Lung (tissue), 12 donors: ENCODE data around the gene VEGFB. TPM values are rescaled to one million over a fixed set of nuclear protein-coding genes. Genes with fewer than 3 reads are reported as not detected.

ENCODE experiments used
- ATAC-seq: fragments of 200-7000 bp; cut with Tn5 transposase; one replicate; pipeline ENCODE4 v1.9.1; 2020; ENCODE audit warnings: moderate number of reproducible peaks; ENCODE audit not compliant: insufficient read depth, low FRiP score
- DNase-seq, 3 donors: peaks; one replicate each; pipeline ENCODE4 v3.0.0-alpha.2; 2013 to 2017
- H3K27ac ChIP-seq, 2 donors: one replicate each; pipeline ENCODE4 v1.5.1; 2013; ENCODE audit warnings: mild to moderate bottlenecking in 2 of 2, moderate library complexity in 2 of 2, control low read depth in 1 of 2, inconsistent platforms in 1 of 2, low read depth in 1 of 2, low read length in 1 of 2
- H3K27me3 ChIP-seq, 3 donors: one replicate each; pipeline ENCODE4 v1.5.1; 2013; ENCODE audit warnings: low read length in 2 of 3; ENCODE audit not compliant: control insufficient read depth in 3 of 3, insufficient read depth in 3 of 3
- H3K36me3 ChIP-seq, 4 donors: one replicate each; pipeline ENCODE4 v1.5.1; 2013; ENCODE audit warnings: low read length in 4 of 4, mild to moderate bottlenecking in 1 of 4, moderate library complexity in 1 of 4; ENCODE audit not compliant: control insufficient read depth in 4 of 4, insufficient read depth in 4 of 4
- H3K4me1 ChIP-seq, 5 donors: one replicate each; pipeline ENCODE4 v1.5.1; 2013; ENCODE audit warnings: low read length in 5 of 5, mild to moderate bottlenecking in 2 of 5, moderate library complexity in 1 of 5; ENCODE audit not compliant: control insufficient read depth in 5 of 5, insufficient read depth in 5 of 5
- H3K4me3 ChIP-seq: one replicate; pipeline ENCODE4 v1.5.1; 2013; ENCODE audit warnings: mild to moderate bottlenecking, control low read depth, moderate library complexity
- H3K9ac ChIP-seq, 2 donors: one replicate each; pipeline ENCODE4 v1.5.1; 2013; ENCODE audit warnings: low read length in 2 of 2, control low read depth in 1 of 2; ENCODE audit not compliant: insufficient read depth in 1 of 2
- H3K9me3 ChIP-seq, 4 donors: one replicate each; pipeline ENCODE4 v1.5.1; 2013; ENCODE audit warnings: low read length in 3 of 4, mild to moderate bottlenecking in 1 of 4, moderate library complexity in 1 of 4; ENCODE audit not compliant: control insufficient read depth in 4 of 4, insufficient read depth in 3 of 4
- CTCF ChIP-seq: IDR thresholded peaks from 2 replicates; pipeline ENCODE4 v1.5.1; 2012; ENCODE audit warnings: mild to moderate bottlenecking; ENCODE audit errors: control extremely low read depth, extremely low read depth
- WGBS, 2 donors: extraction: QIAGEN DNeasy Blood & Tissue Kit; methylation state at CpG; one replicate each; pipeline ENCODE4 v1.1.7; 2013; 5-methylcytosine and 5-hydroxymethylcytosine counted together
- polyA plus RNA-seq, 2 donors: library from polyadenylated mRNA; stranded (reverse); fragments of 200-250 nt; gene quantifications; one replicate each; pipeline ENCODE4 v1.2.1, GENCODE V29; 2013
- total RNA-seq, 2 donors: library from RNA; depleted of rRNA in 1 of 2; stranded (reverse); fragments of >200 nt in 1 of 2; gene quantifications; one replicate each; pipeline ENCODE4 v1.2.1, GENCODE V29; 2014 to 2021
- donor health status: control.
- donor health status: control.
- donor health status: Bipolar disorder and iron deficiency.
- donor health status: healthy.
- donor health status: DM: yes; HTN: yes; CAD: no.

Gene VEGFB
- total and polyA plus RNA-seq, 4 donors = 37.8 to 124 (median 79.4) TPM

DNA sequence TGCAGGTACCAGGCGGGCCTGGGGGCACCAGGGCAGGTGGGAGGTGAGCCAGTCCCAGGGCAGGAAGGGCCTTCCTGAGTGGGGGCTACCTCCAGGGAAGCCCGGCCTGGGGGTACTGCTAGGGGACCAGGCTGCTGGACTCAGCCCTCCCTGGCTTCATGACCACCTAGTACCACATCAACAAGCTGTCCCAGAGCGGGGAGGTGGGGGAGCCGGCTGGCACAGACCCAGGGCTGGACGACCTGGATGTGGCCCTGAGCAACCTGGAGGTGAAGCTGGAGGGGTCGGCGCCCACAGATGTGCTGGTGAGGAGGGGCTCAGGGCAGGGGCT lies 15.1 kb upstream of the VEGFB start:
- no peak overlapping the region for H3K27ac ChIP-seq
- peaks cover 0 to 3% (median 0%) of the 10 kb centered on the region in 5 donors for H3K4me1 ChIP-seq
- H3K27me3 ChIP-seq = no peaks in the 10 kb centered on the region
- no peak for DNase-seq
- no peak overlapping the region for H3K4me3 ChIP-seq
- peaks cover 0 to 43% (median 2%) of the 10 kb centered on the region in 4 donors for H3K36me3 ChIP-seq
- TF ChIP-seq CTCF = no peak
- no peak for ATAC-seq
- no peaks in the 10 kb centered on the region for H3K9me3 ChIP-seq
- 85 to 91% methylated on average over 7 of the region's 7 CpGs for WGBS, 2 donors
- no peak overlapping the region for H3K9ac ChIP-seq

GRCh38 chr11:64219755-64220154 lies 14.6 kb upstream of the VEGFB start:
- Histone ChIP-seq H3K9ac (no peak overlapping the region), H3K27me3 (no peaks in the 10 kb centered on the region), H3K36me3 (peaks cover 0 to 45% (median 2%) of the 10 kb centered on the region in 4 donors), H3K4me3 (no peak overlapping the region), H3K4me1 (peaks cover 0 to 3% (median 0%) of the 10 kb centered on the region in 5 donors), H3K27ac (no peak overlapping the region), H3K9me3 (no peaks in the 10 kb centered on the region)
- 95 to 96% methylated on average over 10 of the region's 10 CpGs for WGBS, 2 donors
- ATAC-seq (no peak), DNase-seq (no peak)
- no peak for TF ChIP-seq CTCF

DNA sequence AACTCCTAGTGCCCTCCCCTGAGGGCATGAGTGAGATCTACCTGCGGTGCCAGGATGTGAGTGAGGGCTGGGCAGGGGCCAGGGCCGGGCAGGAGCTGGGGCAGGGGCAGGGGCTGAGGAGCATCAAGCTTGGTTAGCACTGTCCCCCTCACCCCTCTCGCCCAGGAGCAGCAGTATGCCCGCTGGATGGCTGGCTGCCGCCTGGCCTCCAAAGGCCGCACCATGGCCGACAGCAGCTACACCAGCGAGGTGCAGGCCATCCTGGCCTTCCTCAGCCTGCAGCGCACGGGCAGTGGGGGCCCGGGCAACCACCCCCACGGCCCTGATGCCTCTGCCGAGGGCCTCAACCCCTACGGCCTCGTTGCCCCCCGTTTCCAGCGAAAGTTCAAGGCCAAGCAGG lies 14.1 kb upstream of the VEGFB start:
- no peak for ATAC-seq
- 92 to 95% methylated on average over 17 of the region's 17 CpGs for WGBS, 2 donors
- TF ChIP-seq CTCF = no peak
- Histone ChIP-seq H3K9ac (no peak overlapping the region), H3K4me3 (no peak overlapping the region), H3K27me3 (no peaks in the 10 kb centered on the region), H3K27ac (no peak overlapping the region), H3K36me3 (peaks cover 0 to 45% (median 2%) of the 10 kb centered on the region in 4 donors), H3K9me3 (no peaks in the 10 kb centered on the region), H3K4me1 (peaks cover 0 to 5% (median 0%) of the 10 kb centered on the region in 5 donors)
- no peak for DNase-seq

DNA sequence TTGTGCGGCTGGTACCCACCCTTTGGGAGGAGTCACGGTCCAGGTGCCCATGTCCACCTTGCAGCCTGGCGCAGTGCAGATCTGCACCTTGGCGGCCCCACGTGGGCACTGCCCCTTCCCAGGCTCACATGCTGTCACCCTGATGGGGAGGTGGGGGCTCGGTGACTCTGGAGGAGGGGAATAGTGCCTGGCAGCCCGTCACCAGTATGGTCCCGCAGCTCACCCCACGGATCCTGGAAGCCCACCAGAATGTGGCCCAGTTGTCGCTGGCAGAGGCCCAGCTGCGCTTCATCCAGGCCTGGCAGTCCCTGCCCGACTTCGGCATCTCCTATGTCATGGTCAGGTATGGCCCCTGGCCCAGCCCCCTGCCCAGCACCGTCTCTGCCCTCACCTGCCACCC lies 13.6 kb upstream of the VEGFB start:
- Histone ChIP-seq H3K9ac (no peak overlapping the region), H3K9me3 (no peaks in the 10 kb centered on the region), H3K27me3 (no peaks in the 10 kb centered on the region), H3K4me3 (no peak overlapping the region), H3K36me3 (peaks cover 0 to 45% (median 2%) of the 10 kb centered on the region in 4 donors), H3K4me1 (peaks cover 0 to 10% (median 0%) of the 10 kb centered on the region in 5 donors), H3K27ac (no peak overlapping the region)
- DNase-seq (no peak), ATAC-seq (no peak)
- 94 to 96% methylated on average over 14 of the region's 14 CpGs for WGBS, 2 donors
- TF ChIP-seq CTCF = no peak
